OCI-LY3 (cell line): Measurements from ENCODE around the gene KRT4.

Experiments used
- EZH2phosphoT487 ChIP-seq: fragments of 200-600 bp; shearing (Covaris generic); IDR thresholded peaks from 2 replicates; pipeline ENCODE4 v1.6.1; 2018; ENCODE audit warnings: antibody characterized with exemption, mixed run types, low read depth
- TF ChIP-seq, protein P1 (sequence below): fragments of 200-600, 300-600 bp; sonication (generic); IDR thresholded peaks from 2 replicates; pipeline ENCODE4 v1.5.1; 2014; ENCODE audit warnings: antibody characterized with exemption, low read length, low read depth

DNA sequence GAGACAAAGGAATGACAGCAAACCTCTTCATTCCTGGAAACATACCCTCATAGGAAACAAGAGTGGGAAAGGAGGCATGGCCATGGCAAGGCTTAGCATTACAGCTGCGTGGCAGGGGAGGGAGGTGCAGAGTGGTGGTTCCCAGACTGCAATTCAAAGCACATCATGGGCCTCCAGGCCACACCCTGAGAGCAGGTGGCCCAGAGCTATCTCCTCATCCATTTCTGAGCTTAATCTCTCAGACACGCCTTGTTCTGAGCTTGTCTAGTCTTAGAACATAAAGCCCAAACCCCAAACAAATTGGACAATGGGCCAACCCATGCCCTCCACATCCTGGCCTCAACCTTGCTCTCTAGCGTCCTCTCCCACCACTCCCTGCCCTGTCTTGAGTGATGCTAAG, 12.1 kb downstream of the KRT4 start:
- TF ChIP-seq, protein P1, sequence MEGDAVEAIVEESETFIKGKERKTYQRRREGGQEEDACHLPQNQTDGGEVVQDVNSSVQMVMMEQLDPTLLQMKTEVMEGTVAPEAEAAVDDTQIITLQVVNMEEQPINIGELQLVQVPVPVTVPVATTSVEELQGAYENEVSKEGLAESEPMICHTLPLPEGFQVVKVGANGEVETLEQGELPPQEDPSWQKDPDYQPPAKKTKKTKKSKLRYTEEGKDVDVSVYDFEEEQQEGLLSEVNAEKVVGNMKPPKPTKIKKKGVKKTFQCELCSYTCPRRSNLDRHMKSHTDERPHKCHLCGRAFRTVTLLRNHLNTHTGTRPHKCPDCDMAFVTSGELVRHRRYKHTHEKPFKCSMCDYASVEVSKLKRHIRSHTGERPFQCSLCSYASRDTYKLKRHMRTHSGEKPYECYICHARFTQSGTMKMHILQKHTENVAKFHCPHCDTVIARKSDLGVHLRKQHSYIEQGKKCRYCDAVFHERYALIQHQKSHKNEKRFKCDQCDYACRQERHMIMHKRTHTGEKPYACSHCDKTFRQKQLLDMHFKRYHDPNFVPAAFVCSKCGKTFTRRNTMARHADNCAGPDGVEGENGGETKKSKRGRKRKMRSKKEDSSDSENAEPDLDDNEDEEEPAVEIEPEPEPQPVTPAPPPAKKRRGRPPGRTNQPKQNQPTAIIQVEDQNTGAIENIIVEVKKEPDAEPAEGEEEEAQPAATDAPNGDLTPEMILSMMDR, result no peak
- no peak for TF ChIP-seq EZH2phosphoT487
